Measurements from ENCODE around the gene OR8H1.

The OR8H1 gene, protein sequence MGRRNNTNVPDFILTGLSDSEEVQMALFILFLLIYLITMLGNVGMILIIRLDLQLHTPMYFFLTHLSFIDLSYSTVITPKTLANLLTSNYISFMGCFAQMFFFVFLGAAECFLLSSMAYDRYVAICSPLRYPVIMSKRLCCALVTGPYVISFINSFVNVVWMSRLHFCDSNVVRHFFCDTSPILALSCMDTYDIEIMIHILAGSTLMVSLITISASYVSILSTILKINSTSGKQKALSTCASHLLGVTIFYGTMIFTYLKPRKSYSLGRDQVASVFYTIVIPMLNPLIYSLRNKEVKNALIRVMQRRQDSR

GRCh38 chr11:56292154-56292553 is at the start of gene OR8H1:
Gene OR8H1, minus strand, starts transcription at chr11:56292254. Its CDS starts 1,192 bp downstream, at chr11:56291062.
- no peak for DNase-seq

DNA sequence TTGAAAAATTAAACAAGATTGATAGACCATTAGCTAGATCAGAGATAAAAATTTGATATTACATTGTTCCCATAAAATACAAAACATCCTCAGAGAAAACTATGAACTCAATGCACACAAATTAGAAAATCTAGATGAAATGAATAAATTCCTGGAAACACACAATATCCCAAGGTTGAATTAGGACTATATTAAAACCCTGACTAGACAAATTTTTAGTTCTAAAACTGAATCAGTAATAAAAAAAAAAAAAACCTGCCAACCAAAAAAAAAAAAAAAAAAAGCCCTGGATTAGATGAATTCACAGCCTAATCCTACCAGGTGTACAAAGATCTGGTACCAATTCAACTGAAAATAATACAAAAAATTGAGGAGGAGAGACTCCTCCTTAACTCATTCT is 48.2 kb upstream of the OR8H1 start:
- no peak for DNase-seq

DNA sequence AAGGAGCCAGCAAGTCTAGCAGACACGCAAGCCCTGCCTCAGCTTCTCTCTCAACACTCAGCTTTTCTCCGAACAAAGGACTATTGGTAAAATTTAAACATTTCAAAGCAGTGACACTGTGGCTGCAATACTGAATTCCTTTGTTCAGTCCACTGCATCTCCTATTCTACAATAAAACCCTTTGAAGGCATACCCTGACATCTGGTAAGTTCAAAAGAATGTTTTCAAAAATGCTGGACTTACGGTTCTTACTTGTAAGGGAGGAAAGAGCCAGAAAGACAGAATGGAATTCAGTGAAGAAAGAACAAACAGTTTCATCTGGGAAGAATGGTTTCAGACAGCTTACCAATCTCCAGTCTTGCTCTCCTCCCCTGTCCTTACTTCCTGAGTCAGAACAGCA is 41.1 kb upstream of the OR8H1 start:
- DNase-seq = no peak

- no peak for DNase-seq
These were observed 39.9 kb upstream of the OR8H1 start for GRCh38 chr11:56331861-56332491.

DNA sequence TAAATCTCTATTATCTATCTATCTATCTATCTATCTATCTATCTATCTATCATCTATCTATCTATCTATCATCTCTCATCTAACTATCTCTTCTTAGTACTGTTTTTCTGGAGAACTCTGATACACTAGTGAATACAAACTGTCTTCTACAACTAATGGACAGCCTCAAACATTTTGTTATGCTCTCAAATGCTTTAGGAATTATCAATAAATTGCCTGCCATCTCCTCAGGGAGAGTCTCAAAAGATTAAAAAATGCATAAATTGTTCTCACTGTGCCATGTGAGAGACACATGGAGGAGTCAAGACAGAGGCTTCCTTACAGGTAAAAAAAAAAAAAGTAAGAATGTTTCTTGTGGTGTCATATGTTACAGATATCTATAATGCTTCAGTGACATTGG is 22.8 kb upstream of the OR8H1 start, which contains the start of gene OR8K3:
OR8K3 (plus strand) TSS at position 301 of the 400 bp plus-strand sequence. CDS start 3,163 bp downstream, outside the sequence.
- no peak for DNase-seq

DNA sequence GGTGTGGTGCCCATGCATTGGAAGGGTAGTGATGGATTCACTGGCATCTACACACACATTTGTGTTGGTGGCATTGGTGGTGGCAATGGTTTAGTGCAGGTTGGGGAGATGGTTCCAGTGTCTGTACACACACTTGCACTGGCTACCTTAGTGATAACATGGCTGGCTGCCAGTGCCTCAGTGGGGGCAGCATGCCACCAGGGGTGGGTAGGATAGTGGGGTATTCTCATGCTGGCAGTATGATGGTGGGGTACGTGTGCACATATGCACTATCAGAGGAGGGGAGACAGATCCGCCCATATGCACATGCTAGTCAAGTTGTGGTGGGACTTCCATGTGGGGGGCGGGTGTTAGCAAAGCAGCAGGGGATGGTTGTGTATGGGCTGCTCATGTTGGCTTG is 15.8 kb upstream of the OR8H1 start:
- no peak for DNase-seq

DNA sequence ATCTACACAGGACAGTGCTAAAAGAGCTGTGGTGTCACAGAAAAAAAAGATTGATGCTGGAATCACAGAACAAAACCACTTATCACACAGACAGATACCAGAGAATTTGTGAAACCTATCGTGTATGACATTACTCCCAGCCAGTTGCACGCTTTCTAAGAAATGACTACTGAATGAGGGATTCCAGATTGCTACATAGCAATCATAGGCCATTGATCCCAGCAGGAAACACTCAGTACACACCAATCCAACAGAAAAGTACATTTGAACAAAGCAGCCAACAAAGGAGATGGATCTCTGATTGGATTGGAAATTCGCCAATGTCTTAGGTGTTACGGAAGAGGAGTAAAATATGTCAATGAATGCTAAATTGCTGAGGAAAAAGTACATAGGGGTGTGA is 4.8 kb upstream of the OR8H1 start:
- no peak for DNase-seq

DNA sequence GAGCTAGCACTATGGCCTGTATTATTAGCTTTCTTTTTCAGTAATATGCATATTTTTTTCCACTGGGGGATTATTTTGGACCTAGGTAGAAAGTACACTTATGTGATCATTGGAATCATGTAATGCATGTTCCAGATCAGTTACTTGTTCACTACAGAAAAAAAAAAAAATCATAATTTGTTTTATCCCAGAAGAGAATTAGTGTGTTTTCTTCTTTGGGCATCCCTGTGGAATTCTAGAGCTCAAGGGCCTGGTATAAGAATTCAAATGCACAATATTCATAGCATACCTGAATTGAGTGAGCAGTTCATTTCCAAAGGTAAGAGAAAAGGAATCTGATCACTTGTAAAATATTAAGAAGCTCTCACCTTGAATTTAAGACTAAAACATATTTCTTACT is 18.2 kb downstream of the OR8H1 start, which contains the start of gene OR5T1:
OR5T1 (plus strand) TSS at position 301 of the 400 bp plus-strand sequence. CDS start 1,485 bp downstream, outside the sequence.
- DNase-seq = no peak

DNA sequence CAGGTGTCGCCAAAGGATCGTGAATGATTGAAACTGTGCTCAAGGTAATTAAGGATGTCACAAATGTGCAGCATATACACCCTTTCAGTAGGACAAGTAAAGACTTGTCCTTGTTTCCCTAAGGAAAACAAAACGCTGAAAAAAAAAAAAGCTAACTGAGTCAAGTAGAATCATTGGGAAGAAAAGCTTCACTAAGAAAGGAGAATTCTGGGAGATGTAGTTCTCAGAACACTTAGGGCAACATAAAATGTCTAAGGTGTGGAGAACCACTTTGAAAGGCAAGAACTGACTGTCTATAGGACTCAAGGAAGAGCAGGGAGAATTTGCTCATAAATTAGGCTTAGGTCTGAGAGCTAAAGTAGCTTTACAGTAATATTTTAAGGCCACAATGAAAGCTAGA is 21.0 kb downstream of the OR8H1 start:
- no peak for DNase-seq

DNA sequence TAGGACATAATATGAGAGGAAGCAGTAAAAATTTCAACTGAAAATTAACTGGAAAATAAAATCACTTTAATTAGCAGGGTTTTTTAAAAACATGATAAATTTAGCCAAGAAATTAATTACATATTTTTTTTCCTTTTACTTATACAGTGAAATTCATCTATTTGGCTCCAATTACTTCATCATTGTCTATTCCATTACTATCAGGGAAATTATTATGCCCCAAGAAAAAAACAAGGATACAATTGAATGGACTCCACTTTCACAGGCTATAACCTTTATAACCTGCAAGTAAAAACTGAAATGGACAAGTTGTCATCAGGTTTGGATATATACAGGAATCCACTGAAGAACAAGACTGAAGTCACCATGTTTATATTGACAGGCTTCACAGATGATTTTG is 40.1 kb downstream of the OR8H1 start, which contains the start of gene OR5T3:
OR5T3 (plus strand) TSS at position 301 of the 400 bp plus-strand sequence; CDS start at position 301, 0 bp downstream.
- DNase-seq = no peak

Measured in activated CD4-positive, CD25-positive, alpha-beta regulatory T cell treated with anti-CD3 and anti-CD28 coated beads, Interleukin-2, amount 50 U/mL, for 72 hours (primary cell).